Transverse colon (tissue), 4 donors: ENCODE measurements around the gene GDF9. TPM values are rescaled to one million over a fixed set of nuclear protein-coding genes. Genes with fewer than 3 reads are reported as not detected.

Experiments
- DNase-seq: peaks from one replicate; pipeline ENCODE4 v3.0.0-alpha.2; 2019
- H3K27ac ChIP-seq, 4 donors: fragments of 200-600 bp; sonication (generic); 2 replicates each; pipeline ENCODE4 v1.5.1; 2016 to 2018; ENCODE audit warnings: inconsistent platforms in 4 of 4
- H3K27me3 ChIP-seq: fragments of 200-600 bp; sonication (generic); 2 replicates; pipeline ENCODE4 v1.5.1; 2017; ENCODE audit warnings: inconsistent platforms
- H3K36me3 ChIP-seq, 4 donors: fragments of 200-600 bp; sonication (generic); 2 replicates each; pipeline ENCODE4 v1.5.1; 2017 to 2019; ENCODE audit warnings: inconsistent platforms in 4 of 4
- H3K4me1 ChIP-seq, 4 donors: fragments of 200-600 bp; sonication (generic); 2 replicates each; pipeline ENCODE4 v1.5.1; 2017 to 2020; ENCODE audit warnings: inconsistent platforms in 4 of 4
- H3K4me3 ChIP-seq, 4 donors: fragments of 200-600 bp; sonication (generic); 1 replicate in 1 of 4; 2 replicates in 3 of 4; pipeline versions ENCODE4 v1.5.1 to v1.6.1; 2017 to 2019; ENCODE audit warnings: inconsistent platforms in 4 of 4
- H3K9me3 ChIP-seq, 2 donors: fragments of 200-600 bp; sonication (generic); 2 replicates each; pipeline ENCODE4 v1.5.1; 2017 to 2019; ENCODE audit warnings: inconsistent platforms in 2 of 2
- CTCF ChIP-seq, 5 experiments: fragments of 200-600 bp in 3 of 5; fragments of 450-650 bp in 2 of 5; sonication (generic) in 3 of 5; IDR thresholded peaks; 1 replicate in 2 of 5; 2 replicates in 3 of 5; pipeline ENCODE4 v1.5.1; 2016 to 2017; ENCODE audit warnings: antibody characterized with exemption in 5 of 5, inconsistent platforms in 3 of 5, mild to moderate bottlenecking in 2 of 5, moderate library complexity in 1 of 5
- EP300 ChIP-seq: sonication (generic); formaldehyde crosslinking; IDR thresholded peaks from one replicate; pipeline ENCODE4 v1.6.1; 2017; ENCODE audit warnings: antibody characterized with exemption, low read depth
- POLR2A ChIP-seq: fragments of 450-650 bp; IDR thresholded peaks from one replicate; pipeline ENCODE4 v1.6.1; 2016; ENCODE audit warnings: antibody characterized with exemption, mild to moderate bottlenecking, moderate library complexity
- POLR2AphosphoS5 ChIP-seq, 3 donors: sonication (generic); formaldehyde crosslinking; IDR thresholded peaks; one replicate each; pipeline ENCODE4 v1.6.1; 2016; ENCODE audit warnings: antibody characterized with exemption in 3 of 3
- WGBS, 2 donors: methylation state at CpG; one replicate each; pipeline ENCODE4 v1.1.5; 2018; ENCODE audit warnings: low coverage in 1 of 2; 5-methylcytosine and 5-hydroxymethylcytosine counted together
- in situ Hi-C, 4 donors: fragments of 200-750 bp; cut with MboI; loops; one replicate each; pipeline versions ENCODE4 v1.15.0 to v1.15.1; 2017; ENCODE audit warnings: low sequenced_read_pairs in 3 of 4, low pct_ligation_motif_present in 1 of 4, low pct_unique_long_range_greater_than_20kb in 1 of 4
- intact Hi-C: fragments of 100-400 bp; cut with DNase I; formaldehyde crosslinking; loops from one replicate; pipeline ENCODE4 v1.15.1; 2023; ENCODE audit warnings: low total_unique reads
- total RNA-seq, 4 donors: library from RNA; depleted of rRNA; stranded (reverse); fragments of >200 nt; gene quantifications; one replicate each; pipeline ENCODE4 v1.1.0, GENCODE V29; 2016

GDF9 gene
- total RNA-seq, 4 donors from 2014 or later = 0.27 to 0.79 TPM; not detected in 2

- no peaks in the 10 kb centered on the region for H3K36me3 ChIP-seq
- intact Hi-C loops (no loop called here), in situ Hi-C loops (loop anchor here in 1 of 4 donors (25.0 kb wide), 1 partner anchor 439 kb away; no protein-coding TSS in a partner anchor)
- no peaks in the 10 kb centered on the region for H3K9me3 ChIP-seq
- H3K4me1 ChIP-seq = peaks cover 5 to 27% (median 15%) of the 10 kb centered on the region in 4 donors
- TF ChIP-seq POLR2A = no peak
- TF ChIP-seq POLR2AphosphoS5 (IDR thresholded peaks at IDR 0.05) = no peak
- H3K27ac ChIP-seq = no peak overlapping the region
- H3K27me3 ChIP-seq = peaks cover 14% of the 10 kb centered on the region
- no peak for DNase-seq
- H3K4me3 ChIP-seq = peak overlapping the region in 1 of 4 donors; percentile 22
- WGBS, 2 donors = 83% methylated on average over 34 of the region's 43 CpGs; no CpG with 5 or more reads in 1 of the 2 donors
These were observed 40.4 kb downstream of the GDF9 start for GRCh38 chr5:132825834-132826391.

GRCh38 chr5:132825033-132825833, 41.0 kb downstream of the GDF9 start:
- in situ Hi-C loops (loop anchor here in 1 of 4 donors (25.0 kb wide), 1 partner anchor 438 kb away; no protein-coding TSS in a partner anchor), intact Hi-C loops (no loop called here)
- Histone ChIP-seq H3K36me3 (no peaks in the 10 kb centered on the region), H3K4me1 (peaks cover 5 to 26% (median 13%) of the 10 kb centered on the region in 4 donors), H3K4me3 (peak overlapping the region in 1 of 4 donors; percentile 22), H3K27me3 (peaks cover 14% of the 10 kb centered on the region), H3K9me3 (no peaks in the 10 kb centered on the region), H3K27ac (no peak overlapping the region)
- WGBS, 2 donors = 95 to 97% methylated on average over 6 to 41 of the region's 71 CpGs
- DNase-seq = no peak
- TF ChIP-seq CTCF (IDR thresholded peaks at IDR 0.05) (no peak), POLR2AphosphoS5 (IDR thresholded peaks at IDR 0.05) (no peak), EP300 (no peak), POLR2A (no peak)

- no peaks in the 10 kb centered on the region for H3K36me3 ChIP-seq
- TF ChIP-seq EP300 = no peak
- TF ChIP-seq CTCF (IDR thresholded peaks at IDR 0.05) = no peak
- TF ChIP-seq POLR2A = no peak
- no peak for TF ChIP-seq POLR2AphosphoS5 (IDR thresholded peaks at IDR 0.05)
- no peaks in the 10 kb centered on the region for H3K9me3 ChIP-seq
- peaks cover 5 to 29% (median 17%) of the 10 kb centered on the region in 4 donors for H3K4me1 ChIP-seq
- intact Hi-C loops = no loop called here
- no peak overlapping the region for H3K4me3 ChIP-seq
- no peak for DNase-seq
- H3K27me3 ChIP-seq = peaks cover 14% of the 10 kb centered on the region
- H3K27ac ChIP-seq = no peak overlapping the region
- in situ Hi-C loops = loop anchor here in 2 of 4 donors (25.0 kb wide), 1 partner anchor 437 kb away; no protein-coding TSS in a partner anchor
- 95% methylated on average over 3 of the region's 3 CpGs; no CpG with 5 or more reads in 1 of the 2 donors for WGBS, 2 donors
These were observed 41.8 kb downstream of the GDF9 start for GRCh38 chr5:132824426-132824825.

GRCh38 chr5:132823481-132824050, 42.7 kb downstream of the GDF9 start:
- in situ Hi-C loops = loop anchor here in 2 of 4 donors (25.0 kb wide), 1 partner anchor 436 kb away; no protein-coding TSS in a partner anchor
- Histone ChIP-seq H3K9me3 (no peaks in the 10 kb centered on the region), H3K36me3 (no peaks in the 10 kb centered on the region), H3K27me3 (peaks cover 14% of the 10 kb centered on the region), H3K27ac (peak overlapping the region in 1 of 4 donors; percentile 21), H3K4me3 (peak overlapping the region in 1 of 4 donors; percentile 7), H3K4me1 (peaks cover 2 to 21% (median 9%) of the 10 kb centered on the region in 4 donors)
- no peak for DNase-seq
- WGBS, 2 donors = 91% methylated on average over 7 of the region's 7 CpGs; no CpG with 5 or more reads in 1 of the 2 donors
- intact Hi-C loops = no loop called here
- TF ChIP-seq POLR2A (no peak), CTCF (IDR thresholded peaks at IDR 0.05) (no peak), POLR2AphosphoS5 (IDR thresholded peaks at IDR 0.05) (no peak), EP300 (no peak)
